ENCODE measurements around the gene MRTFA.

DNA sequence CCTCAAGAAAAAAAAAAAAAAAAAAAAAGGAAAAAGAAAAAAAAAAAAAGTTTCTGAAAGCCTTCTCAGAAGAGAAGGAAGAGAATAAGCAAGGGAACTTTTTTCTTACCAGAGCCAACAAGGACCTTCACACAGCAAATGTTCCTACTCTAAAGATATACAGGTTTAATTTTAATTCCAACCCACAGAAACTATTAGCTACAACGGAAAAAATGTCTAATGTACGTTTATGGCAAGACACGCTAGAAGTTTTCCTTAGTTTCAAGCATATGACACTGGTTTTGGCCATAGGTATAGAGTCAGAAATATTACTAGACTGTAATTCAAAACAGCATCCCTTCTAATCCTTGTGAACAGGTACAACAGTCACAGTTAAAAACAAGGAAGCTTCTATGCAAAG is 120.1 kb downstream of the MRTFA start:
- TF ChIP-seq, protein P1, sequence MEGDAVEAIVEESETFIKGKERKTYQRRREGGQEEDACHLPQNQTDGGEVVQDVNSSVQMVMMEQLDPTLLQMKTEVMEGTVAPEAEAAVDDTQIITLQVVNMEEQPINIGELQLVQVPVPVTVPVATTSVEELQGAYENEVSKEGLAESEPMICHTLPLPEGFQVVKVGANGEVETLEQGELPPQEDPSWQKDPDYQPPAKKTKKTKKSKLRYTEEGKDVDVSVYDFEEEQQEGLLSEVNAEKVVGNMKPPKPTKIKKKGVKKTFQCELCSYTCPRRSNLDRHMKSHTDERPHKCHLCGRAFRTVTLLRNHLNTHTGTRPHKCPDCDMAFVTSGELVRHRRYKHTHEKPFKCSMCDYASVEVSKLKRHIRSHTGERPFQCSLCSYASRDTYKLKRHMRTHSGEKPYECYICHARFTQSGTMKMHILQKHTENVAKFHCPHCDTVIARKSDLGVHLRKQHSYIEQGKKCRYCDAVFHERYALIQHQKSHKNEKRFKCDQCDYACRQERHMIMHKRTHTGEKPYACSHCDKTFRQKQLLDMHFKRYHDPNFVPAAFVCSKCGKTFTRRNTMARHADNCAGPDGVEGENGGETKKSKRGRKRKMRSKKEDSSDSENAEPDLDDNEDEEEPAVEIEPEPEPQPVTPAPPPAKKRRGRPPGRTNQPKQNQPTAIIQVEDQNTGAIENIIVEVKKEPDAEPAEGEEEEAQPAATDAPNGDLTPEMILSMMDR (IDR thresholded peaks at IDR 0.05), result no peak
- no peak for TF ChIP-seq POLR2A (IDR thresholded peaks at IDR 0.05)
- no peak for TF ChIP-seq POLR2AphosphoS5 (IDR thresholded peaks at IDR 0.05)
